Motor neuron (in vitro differentiated cells): ENCODE results near the gene CHPF. TPM values are rescaled to one million over a fixed set of nuclear protein-coding genes. Genes with fewer than 3 reads are reported as not detected.

ENCODE experiments used
- ATAC-seq, 8 experiments: fragments of 200-7000 bp; cut with Tn5 transposase; replicated peaks in 6 of 8; 2 replicates each; pipeline ENCODE4 v1.8.0; 2021; ENCODE audit warnings: mild to moderate bottlenecking in 8 of 8, moderate library complexity in 8 of 8
- H3K27ac ChIP-seq, 2 donors: fragments of 250-450 bp; sonication (Bioruptor Pico); 2 replicates each; pipeline ENCODE4 v1.9.0; 2021; ENCODE audit warnings: antibody characterized with exemption in 2 of 2, mild to moderate bottlenecking in 2 of 2, moderate library complexity in 1 of 2
- H3K4me1 ChIP-seq, 2 donors: fragments of 250-450 bp; sonication (Bioruptor Pico); replicated peaks in 1 of 2; 2 replicates each; pipeline ENCODE4 v1.6.1; 2021; ENCODE audit warnings: antibody characterized with exemption in 2 of 2, mild to moderate bottlenecking in 2 of 2, moderate library complexity in 1 of 2
- H3K4me3 ChIP-seq, 5 donors: fragments of 250-450 bp; sonication (Bioruptor Pico); 2 replicates each; pipeline ENCODE4 v1.9.0; 2021; ENCODE audit warnings: antibody characterized with exemption in 5 of 5, mild to moderate bottlenecking in 5 of 5, moderate library complexity in 4 of 5
- WGBS, 10 experiments: fragments of 450-650 bp; shearing (Covaris generic); methylation state at CpG; one replicate each; pipeline ENCODE4 v1.0.0; 2022; 5-methylcytosine and 5-hydroxymethylcytosine counted together
- in situ Hi-C, 9 experiments: fragments of 400-800 bp; cut with MboI; loops; one replicate each; pipeline ENCODE4 v1.15.0; 2021; ENCODE audit warnings: low sequenced_read_pairs in 9 of 9, low pct_unique_long_range_greater_than_20kb in 2 of 9; ENCODE audit not compliant: unreplicated experiment in 9 of 9
- total RNA-seq, 8 experiments: library from RNA; unstranded; fragments of 300-600 nt; gene quantifications; 2 replicates each; pipeline versions ENCODE4 v1.2.3 to v1.2.4, GENCODE V29; 2022

The CHPF gene
- total RNA-seq, 8 experiments from 2014 or later = 20.9 to 164 (median 56.8) TPM

- Histone ChIP-seq H3K27ac (peak overlapping the region in 1 of 2 donors; percentile 15), H3K4me1 (peaks cover 5 to 14% of the 10 kb centered on the region in 2 donors), H3K4me3 (peak overlapping the region; percentile 39 to 60 (median 55))
- no peak for ATAC-seq
- in situ Hi-C loops = no loop called here
- 4 to 80% (median 21%) methylated on average over 1 to 4 of the region's 7 CpGs; no CpG with 5 or more reads in 6 of the 10 experiments for WGBS, 10 experiments
Observed at GRCh38 chr2:219553168-219553417, 9.5 kb upstream of the CHPF start.

- H3K4me3 ChIP-seq = peak overlapping the region; percentile 39 to 60 (median 55)
- WGBS, 10 experiments = 0 to 23% (median 2%) methylated on average over 1 to 17 of the region's 99 CpGs; no CpG with 5 or more reads in 7 of the 10 experiments
- peak overlapping the region; percentile 20 to 52 for H3K27ac ChIP-seq
- in situ Hi-C loops = no loop called here
- peak; percentile 75 to 86 (median 80) for ATAC-seq
- peaks cover 5 to 14% of the 10 kb centered on the region in 2 donors for H3K4me1 ChIP-seq
Observed at GRCh38 chr2:219552382-219553167, 9.0 kb upstream of the CHPF start.

GRCh38 chr2:219551441-219552381, 8.1 kb upstream of the CHPF start:
- WGBS, 10 experiments = 0 to 10% (median 0%) methylated on average over 2 to 4 of the region's 54 CpGs; no CpG with 5 or more reads in 7 of the 10 experiments
- ATAC-seq = peak; percentile 36 to 51 (median 46)
- Histone ChIP-seq H3K4me3 (peak overlapping the region; percentile 39 to 60 (median 55)), H3K4me1 (peaks cover 5 to 14% of the 10 kb centered on the region in 2 donors), H3K27ac (peak overlapping the region; percentile 44 to 52)
- in situ Hi-C loops = no loop called here

- in situ Hi-C loops = no loop called here
- WGBS, 10 experiments = 64 to 100% (median 100%) methylated on average over 1 to 3 of the region's 9 CpGs; no CpG with 5 or more reads in 7 of the 10 experiments
Observed at GRCh38 chr2:219549619-219550018, 6.0 kb upstream of the CHPF start.

GRCh38 chr2:219548990-219549389, 5.4 kb upstream of the CHPF start:
- peaks cover 11 to 20% of the 10 kb centered on the region in 2 donors for H3K4me1 ChIP-seq
- ATAC-seq = no peak
- no peak overlapping the region for H3K4me3 ChIP-seq
- in situ Hi-C loops = no loop called here
- no peak overlapping the region for H3K27ac ChIP-seq
- WGBS, 10 experiments = 72 to 100% (median 92%) methylated on average over 1 to 7 of the region's 18 CpGs; no CpG with 5 or more reads in 4 of the 10 experiments

More at GRCh38 chr2:219549619-219550018, 6.0 kb upstream of the CHPF start:
- no peak overlapping the region for H3K27ac ChIP-seq
- H3K4me1 ChIP-seq = peaks cover 10 to 20% of the 10 kb centered on the region in 2 donors
- no peak overlapping the region for H3K4me3 ChIP-seq
- ATAC-seq = no peak

- peaks cover 6 to 15% of the 10 kb centered on the region in 2 donors for H3K4me1 ChIP-seq
- 73 to 100% (median 100%) methylated on average over 2 to 3 of the region's 26 CpGs; no CpG with 5 or more reads in 7 of the 10 experiments for WGBS, 10 experiments
- no peak for ATAC-seq
- no peak overlapping the region for H3K27ac ChIP-seq
- no peak overlapping the region for H3K4me3 ChIP-seq
- in situ Hi-C loops = no loop called here
Observed at GRCh38 chr2:219547621-219548020, 4.0 kb upstream of the CHPF start.

- in situ Hi-C loops = no loop called here
- ATAC-seq = no peak
- Histone ChIP-seq H3K4me3 (no peak overlapping the region), H3K4me1 (peaks cover 6 to 9% of the 10 kb centered on the region in 2 donors), H3K27ac (no peak overlapping the region)
- 20 to 85% (median 68%) methylated on average over 2 to 4 of the region's 4 CpGs; no CpG with 5 or more reads in 3 of the 10 experiments for WGBS, 10 experiments
Observed at GRCh38 chr2:219545943-219546352, 2.3 kb upstream of the CHPF start.

GRCh38 chr2:219545295-219545942, 1.8 kb upstream of the CHPF start:
- Histone ChIP-seq H3K4me3 (peak overlapping the region in 2 of 5 donors; percentile 62 to 87), H3K27ac (no peak overlapping the region), H3K4me1 (peaks cover 6 to 9% of the 10 kb centered on the region in 2 donors)
- in situ Hi-C loops = no loop called here
- 53 to 100% (median 88%) methylated on average over 1 to 3 of the region's 3 CpGs; no CpG with 5 or more reads in 5 of the 10 experiments for WGBS, 10 experiments
- no peak for ATAC-seq

GRCh38 chr2:219544567-219544966, 958 bp upstream of the CHPF start:
- no peak for ATAC-seq
- H3K27ac ChIP-seq = peak overlapping the region in 1 of 2 donors; percentile 76
- H3K4me3 ChIP-seq = peak overlapping the region; percentile 62 to 90 (median 81)
- WGBS, 10 experiments = 10 to 55% (median 24%) methylated on average over 1 to 7 of the region's 9 CpGs; no CpG with 5 or more reads in 1 of the 10 experiments
- peaks cover 6 to 9% of the 10 kb centered on the region in 2 donors for H3K4me1 ChIP-seq
- in situ Hi-C loops = no loop called here

- peak in 5 of 8 experiments; percentile 24 to 49 (median 35) for ATAC-seq
- Histone ChIP-seq H3K4me3 (peak overlapping the region; percentile 62 to 90 (median 81)), H3K27ac (peak overlapping the region; percentile 79 to 91), H3K4me1 (peaks cover 11 to 16% of the 10 kb centered on the region in 2 donors)
- in situ Hi-C loops = no loop called here
- WGBS, 10 experiments = 0 to 2% (median 1%) methylated on average over 4 to 44 of the region's 66 CpGs; no CpG with 5 or more reads in 6 of the 10 experiments
Observed at GRCh38 chr2:219542931-219543595, 546 bp downstream of the CHPF start.

- in situ Hi-C loops = no loop called here
- peaks cover 16 to 22% of the 10 kb centered on the region in 2 donors for H3K4me1 ChIP-seq
- peak overlapping the region; percentile 6 to 90 (median 62) for H3K4me3 ChIP-seq
- peak in 6 of 8 experiments; percentile 0 to 26 (median 8) for ATAC-seq
- H3K27ac ChIP-seq = no peak overlapping the region
- whole genome bisulfite sequencing, 10 experiments = 0 to 30% (median 0%) methylated on average over 1 to 3 of the region's 48 CpGs; no CpG with 5 or more reads in 7 of the 10 experiments
Observed at GRCh38 chr2:219541611-219542180, 1.9 kb downstream of the CHPF start.
